Measurements from ENCODE around the gene DNMT3A.

Gene DNMT3A

DNA sequence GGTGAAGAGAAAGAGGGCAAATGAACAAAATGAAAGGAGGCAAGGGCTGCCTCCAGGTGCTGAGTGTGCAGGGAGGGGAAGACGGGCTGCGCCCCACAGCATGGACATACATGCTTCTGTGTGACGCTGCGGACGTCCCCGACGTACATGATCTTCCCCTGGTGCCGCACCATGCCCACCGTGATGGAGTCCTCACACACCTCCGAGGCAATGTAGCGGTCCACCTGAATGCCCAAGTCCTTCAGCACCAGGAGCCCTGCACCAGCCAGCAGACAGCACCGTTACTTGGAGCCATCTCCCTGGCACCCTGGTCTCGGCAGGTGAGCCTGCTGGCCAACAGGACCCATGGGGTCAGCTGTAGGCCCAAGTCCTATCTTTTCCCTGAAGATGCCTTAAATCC lies 100.3 kb downstream of the DNMT3A start:
- POLR2A ChIA-PET = no interaction called here
- CTCF ChIA-PET = interaction anchor here (1.0 to 7.7 kb wide), 3 partner anchors 9 to 16 kb away, joined by 4 to 46 read pairs (median 4); no protein-coding TSS in a partner anchor
- no peak overlapping the region for H3K4me3 ChIP-seq (ENCODE audit: low read depth, low read length)
- TF ChIP-seq, protein P1, sequence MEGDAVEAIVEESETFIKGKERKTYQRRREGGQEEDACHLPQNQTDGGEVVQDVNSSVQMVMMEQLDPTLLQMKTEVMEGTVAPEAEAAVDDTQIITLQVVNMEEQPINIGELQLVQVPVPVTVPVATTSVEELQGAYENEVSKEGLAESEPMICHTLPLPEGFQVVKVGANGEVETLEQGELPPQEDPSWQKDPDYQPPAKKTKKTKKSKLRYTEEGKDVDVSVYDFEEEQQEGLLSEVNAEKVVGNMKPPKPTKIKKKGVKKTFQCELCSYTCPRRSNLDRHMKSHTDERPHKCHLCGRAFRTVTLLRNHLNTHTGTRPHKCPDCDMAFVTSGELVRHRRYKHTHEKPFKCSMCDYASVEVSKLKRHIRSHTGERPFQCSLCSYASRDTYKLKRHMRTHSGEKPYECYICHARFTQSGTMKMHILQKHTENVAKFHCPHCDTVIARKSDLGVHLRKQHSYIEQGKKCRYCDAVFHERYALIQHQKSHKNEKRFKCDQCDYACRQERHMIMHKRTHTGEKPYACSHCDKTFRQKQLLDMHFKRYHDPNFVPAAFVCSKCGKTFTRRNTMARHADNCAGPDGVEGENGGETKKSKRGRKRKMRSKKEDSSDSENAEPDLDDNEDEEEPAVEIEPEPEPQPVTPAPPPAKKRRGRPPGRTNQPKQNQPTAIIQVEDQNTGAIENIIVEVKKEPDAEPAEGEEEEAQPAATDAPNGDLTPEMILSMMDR (IDR thresholded peaks at IDR 0.05; ENCODE audit: insufficient read depth, low read length, missing control alignments) = no peak
- DNase-seq (ENCODE audit: low read depth, low spot score) = no peak

GRCh38 chr2:25240636-25241035 lies 101.1 kb downstream of the DNMT3A start:
- TF ChIP-seq, protein P1 (IDR thresholded peaks at IDR 0.05; ENCODE audit: insufficient read depth, low read length, missing control alignments) = no peak
- no peak overlapping the region for H3K4me3 ChIP-seq (ENCODE audit: low read depth, low read length)
- DNase-seq (ENCODE audit: low read depth, low spot score) = no peak
- POLR2A ChIA-PET = no interaction called here
- CTCF ChIA-PET = interaction anchor here (1.6 to 7.7 kb wide), 2 partner anchors 13 to 15 kb away, joined by 4 to 46 read pairs; no protein-coding TSS in a partner anchor

DNA sequence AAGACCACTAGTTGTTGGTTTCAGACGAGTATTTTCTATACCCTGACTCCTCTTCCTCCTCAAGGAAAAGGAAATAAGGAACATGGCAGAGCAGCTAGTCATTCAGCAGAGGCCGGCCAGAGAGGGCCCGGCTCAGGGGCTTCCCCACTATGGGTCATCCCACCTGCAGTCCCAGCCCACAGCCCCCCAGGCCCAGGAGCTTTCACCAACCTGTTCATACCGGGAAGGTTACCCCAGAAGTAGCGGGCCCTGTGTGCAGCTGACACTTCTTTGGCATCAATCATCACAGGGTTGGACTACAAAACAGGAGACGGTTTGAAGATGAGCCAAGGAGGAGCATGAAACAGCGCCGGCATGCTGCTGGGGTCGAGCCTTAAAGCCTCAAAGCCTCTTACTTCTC lies 102.8 kb downstream of the DNMT3A start:
- ChIA-PET POLR2A (no interaction called here), CTCF (interaction anchor here (7.7 kb wide), 1 partner anchor 11 kb away, joined by 46 read pairs; no protein-coding TSS in a partner anchor)
- TF ChIP-seq, protein P1 (IDR thresholded peaks at IDR 0.05; ENCODE audit: insufficient read depth, low read length, missing control alignments) = no peak
- H3K4me3 ChIP-seq (ENCODE audit: low read depth, low read length) = no peak overlapping the region
- DNase-seq (ENCODE audit: low read depth, low spot score) = no peak

DNA sequence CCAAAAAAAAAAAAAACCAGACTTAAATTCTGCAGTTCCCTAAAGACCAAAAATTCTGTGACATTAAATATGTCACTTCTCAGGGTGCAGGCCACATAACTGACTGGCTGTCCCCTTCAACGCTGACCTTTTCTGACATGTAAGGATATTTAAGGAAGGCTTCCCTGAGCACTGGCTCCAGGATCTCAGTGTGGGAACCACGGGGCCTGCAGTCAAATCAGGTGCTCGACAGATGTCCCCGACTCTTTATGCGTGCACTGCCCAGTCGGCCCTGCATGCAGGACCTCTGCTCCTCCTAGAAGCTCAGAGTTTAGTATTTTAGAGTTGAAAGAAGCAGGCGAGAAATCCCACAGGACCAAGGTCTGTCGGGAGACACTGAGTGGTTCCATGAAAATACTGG lies 104.0 kb downstream of the DNMT3A start:
- H3K4me3 ChIP-seq (ENCODE audit: low read depth, low read length) = no peak overlapping the region
- ChIA-PET CTCF (interaction anchor here (1.1 to 7.7 kb wide), 2 partner anchors 10 to 12 kb away, joined by 3 to 46 read pairs; no protein-coding TSS in a partner anchor), POLR2A (no interaction called here)
- TF ChIP-seq, protein P1 (IDR thresholded peaks at IDR 0.05; ENCODE audit: insufficient read depth, low read length, missing control alignments) = no peak
- no peak for DNase-seq (ENCODE audit: low read depth, low spot score)

DNA sequence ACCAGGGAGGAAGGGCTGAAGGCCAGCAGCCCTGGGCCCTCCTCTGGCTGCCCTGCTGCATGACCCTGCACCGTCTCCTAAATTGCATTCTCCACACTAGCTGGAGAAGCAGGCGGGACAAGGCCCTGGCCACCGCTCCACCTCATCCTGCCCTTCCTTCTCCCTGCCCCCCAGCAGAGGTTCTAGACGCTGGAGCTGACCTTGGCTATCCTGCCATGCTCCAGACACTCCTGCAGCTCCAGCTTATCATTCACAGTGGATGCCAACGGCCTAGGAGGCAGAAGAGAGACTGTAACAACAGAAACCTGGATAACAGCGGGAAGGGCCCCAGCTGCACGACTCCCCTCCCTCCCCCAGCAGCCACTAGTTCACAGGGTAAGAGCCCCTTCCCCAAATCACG lies 105.0 kb downstream of the DNMT3A start:
- H3K4me3 ChIP-seq (ENCODE audit: low read depth, low read length) = no peak overlapping the region
- DNase-seq (ENCODE audit: low read depth, low spot score) = no peak
- ChIA-PET CTCF (interaction anchor here (1.1 to 7.7 kb wide), 2 partner anchors 9 to 13 kb away, joined by 3 to 46 read pairs; no protein-coding TSS in a partner anchor), POLR2A (no interaction called here)
- TF ChIP-seq, protein P1 (IDR thresholded peaks at IDR 0.05; ENCODE audit: insufficient read depth, low read length, missing control alignments) = no peak

GRCh38 chr2:25234738-25235137 lies 107.0 kb downstream of the DNMT3A start:
- TF ChIP-seq, protein P1 (IDR thresholded peaks at IDR 0.05; ENCODE audit: insufficient read depth, low read length, missing control alignments) = no peak
- ChIA-PET CTCF (no interaction called here), POLR2A (no interaction called here)
- no peak for DNase-seq (ENCODE audit: low read depth, low spot score)
- no peak overlapping the region for H3K4me3 ChIP-seq (ENCODE audit: low read depth, low read length)
